HCT116 (cell line): Measurements from ENCODE around the gene GNAS. TPM values are rescaled to one million over a fixed set of nuclear protein-coding genes. Genes with fewer than 3 reads are reported as not detected.

Experiments
- ATAC-seq: fragments of 200-7000 bp; cut with Tn5 transposase; 2 replicates; pipeline ENCODE4 v1.9.1; 2020; ENCODE audit warnings: mild to moderate bottlenecking, moderate library complexity
- BruUV-seq: library from RNA; stranded (reverse); fragments of 400-500 nt; replicated peaks from 2 replicates; lab custom pipeline; 2021; lab: Mats Ljungman, UMichigan
- CTCF ChIA-PET: fragments of 300-600 bp; sonication (Branson Sonifier 250); formaldehyde crosslinking; loops from one replicate; lab custom pipeline; 2021; ENCODE audit warnings: antibody characterized with exemption; lab: Charles Lee
- POLR2A ChIA-PET: fragments of 300-600, 350-600 bp; sonication (Branson Sonifier 250); formaldehyde crosslinking; loops from one replicate; lab custom pipeline; 2021; ENCODE audit warnings: antibody characterized with exemption; lab: Charles Lee
- RAD21 ChIA-PET, 2 experiments: fragments of 300-600 bp; sonication (Branson Sonifier 250); formaldehyde crosslinking; loops; one replicate each; lab custom pipeline; 2023; ENCODE audit warnings: low total read pairs in 2 of 2; ENCODE audit not compliant: uncharacterized antibody in 2 of 2, unreplicated experiment in 2 of 2, low non-redundant PET in 1 of 2; lab: Charles Lee
- DNase-seq: peaks from one replicate; pipeline ENCODE4 v3.0.0-alpha.2; 2010; ENCODE audit warnings: low read depth, low spot score
- H2AFZ ChIP-seq: fragments of 200-600 bp; shearing (Covaris generic), sonication (generic); 2 replicates; pipeline ENCODE4 v1.6.1; 2017; ENCODE audit warnings: low read depth, mixed run types, mixed read lengths, antibody characterized with exemption, low read length; ENCODE audit not compliant: poor library complexity, severe bottlenecking
- H3K27ac ChIP-seq: 2 replicates; pipeline ENCODE4 v1.5.1; 2012; ENCODE audit warnings: low read depth, low read length
- H3K27me3 ChIP-seq: fragments of 200-600 bp; sonication (generic); 2 replicates; pipeline ENCODE4 v1.6.1; 2016; ENCODE audit warnings: mixed run types, low read length, mixed read lengths; ENCODE audit not compliant: insufficient read depth
- H3K36me3 ChIP-seq, 2 experiments: fragments of 200-500 bp in 1 of 2; fragments of 200-600 bp in 1 of 2; sonication (Bioruptor generic) in 1 of 2; sonication (generic) in 1 of 2; 2 replicates each; pipeline versions ENCODE4 v1.5.1 to v1.6.1; 2014 to 2016; ENCODE audit warnings: low read length in 2 of 2, inconsistent platforms in 1 of 2, mixed read lengths in 1 of 2, mixed run types in 1 of 2; ENCODE audit not compliant: insufficient read depth in 2 of 2, control insufficient read depth in 1 of 2
- H3K4me1 ChIP-seq, 2 experiments: fragments of 200-600 bp in 1 of 2; sonication (generic) in 1 of 2; 2 replicates each; pipeline versions ENCODE4 v1.5.1 to v1.6.1; 2012 to 2017; ENCODE audit warnings: low read length in 2 of 2, inconsistent platforms in 1 of 2, mild to moderate bottlenecking in 1 of 2, mixed read lengths in 1 of 2, mixed run types in 1 of 2, moderate library complexity in 1 of 2; ENCODE audit not compliant: insufficient read depth in 2 of 2, control insufficient read depth in 1 of 2
- H3K4me2 ChIP-seq: fragments of 200-600 bp; sonication (generic); 2 replicates; pipeline ENCODE4 v1.6.1; 2017; ENCODE audit warnings: mixed run types, low read length, mixed read lengths
- H3K4me3 ChIP-seq, 2 experiments: fragments of 200-600 bp in 1 of 2; sonication (generic) in 1 of 2; replicated peaks in 1 of 2; 2 replicates each; pipeline ENCODE4 v1.5.1; 2011 to 2016; ENCODE audit warnings: low read length in 2 of 2, control low read depth in 1 of 2, low read depth in 1 of 2, mild to moderate bottlenecking in 1 of 2, mixed read lengths in 1 of 2, mixed run types in 1 of 2
- H3K79me2 ChIP-seq: fragments of 200-600 bp; sonication (generic); 2 replicates; pipeline ENCODE4 v1.6.1; 2017; ENCODE audit warnings: mild to moderate bottlenecking, mixed run types, low read length, moderate library complexity, mixed read lengths; ENCODE audit not compliant: insufficient read depth
- H3K9ac ChIP-seq: fragments of 200-600 bp; sonication (generic); 2 replicates; pipeline ENCODE4 v1.6.1; 2016; ENCODE audit warnings: low read length, mixed read lengths
- H3K9me2 ChIP-seq: fragments of 200-600 bp; sonication (generic), shearing (Covaris generic); 2 replicates; pipeline ENCODE4 v1.6.1; 2017; ENCODE audit warnings: mixed run types, mild to moderate bottlenecking, moderate library complexity; ENCODE audit not compliant: insufficient read depth
- H3K9me3 ChIP-seq, 2 experiments: fragments of 200-500 bp in 1 of 2; fragments of 200-600 bp in 1 of 2; sonication (Bioruptor generic) in 1 of 2; sonication (generic) in 1 of 2; 2 replicates each; pipeline ENCODE4 v1.6.1; 2014 to 2017; ENCODE audit warnings: low read length in 2 of 2, mixed read lengths in 2 of 2, inconsistent platforms in 1 of 2, low read depth in 1 of 2, mild to moderate bottlenecking in 1 of 2, mixed run types in 1 of 2, moderate library complexity in 1 of 2; ENCODE audit not compliant: control insufficient read depth in 1 of 2, insufficient read depth in 1 of 2
- H4K20me1 ChIP-seq: fragments of 200-600 bp; sonication (generic), shearing (Covaris generic); 2 replicates; pipeline ENCODE4 v1.6.1; 2017; ENCODE audit warnings: mixed run types, mild to moderate bottlenecking, moderate library complexity; ENCODE audit not compliant: insufficient read depth
- ELF1 ChIP-seq: IDR thresholded peaks from 2 replicates; pipeline ENCODE4 v1.6.1; 2012; ENCODE audit warnings: low read depth, borderline replicate concordance
- POLR2AphosphoS5 ChIP-seq: IDR thresholded peaks from 2 replicates; pipeline ENCODE4 v1.6.1; 2011; ENCODE audit warnings: mild to moderate bottlenecking, low read depth, low read length, moderate library complexity
- YY1 ChIP-seq: IDR thresholded peaks from 2 replicates; pipeline ENCODE4 v1.6.1; 2011; ENCODE audit warnings: low read length, low read depth, moderate library complexity, mild to moderate bottlenecking; ENCODE audit not compliant: insufficient replicate concordance; ENCODE audit errors: extremely low read depth
- intact Hi-C: fragments of 100-400 bp; cut with micrococcal nuclease; formaldehyde crosslinking; loops from 2 replicates; pipeline ENCODE4 v1.10.0; 2022
- total RNA-seq: library from RNA; stranded (reverse); gene quantifications from one replicate; pipeline ENCODE4 v1.2.1, GENCODE V29; 2021; ENCODE audit not compliant: unreplicated experiment
- TF ChIP-seq, protein P1 (sequence below): IDR thresholded peaks from 2 replicates; pipeline ENCODE4 v1.6.1; 2011; ENCODE audit warnings: mild to moderate bottlenecking, low read length, moderate library complexity; ENCODE audit not compliant: insufficient replicate concordance; ENCODE audit errors: extremely low read depth
- TF ChIP-seq, protein P2 (sequence below): IDR thresholded peaks from 2 replicates; pipeline ENCODE4 v1.6.1; 2012; ENCODE audit warnings: low read depth

Gene GNAS
- total RNA-seq, 1 experiment from 2014 or later: 699 TPM

- Histone ChIP-seq H3K9me3 (no peaks in the 10 kb centered on the region), H3K4me3 (no peak overlapping the region), H3K9ac (no peak overlapping the region), H3K27ac (no peak overlapping the region), H3K4me2 (no peak overlapping the region), H3K4me1 (no peaks in the 10 kb centered on the region), H2AFZ (no peak overlapping the region), H4K20me1 (no peaks in the 10 kb centered on the region), H3K36me3 (no peaks in the 10 kb centered on the region), H3K27me3 (peaks cover 23% of the 10 kb centered on the region), H3K79me2 (no peaks in the 10 kb centered on the region), H3K9me2 (no peaks in the 10 kb centered on the region)
- ChIA-PET POLR2A (no interaction called here), RAD21 (no interaction called here), CTCF (no interaction called here)
- BruUV-seq: no TSS peak
- ATAC-seq (no peak), DNase-seq (no peak)
- no peak for TF ChIP-seq ELF1
- TF ChIP-seq, protein P1, sequence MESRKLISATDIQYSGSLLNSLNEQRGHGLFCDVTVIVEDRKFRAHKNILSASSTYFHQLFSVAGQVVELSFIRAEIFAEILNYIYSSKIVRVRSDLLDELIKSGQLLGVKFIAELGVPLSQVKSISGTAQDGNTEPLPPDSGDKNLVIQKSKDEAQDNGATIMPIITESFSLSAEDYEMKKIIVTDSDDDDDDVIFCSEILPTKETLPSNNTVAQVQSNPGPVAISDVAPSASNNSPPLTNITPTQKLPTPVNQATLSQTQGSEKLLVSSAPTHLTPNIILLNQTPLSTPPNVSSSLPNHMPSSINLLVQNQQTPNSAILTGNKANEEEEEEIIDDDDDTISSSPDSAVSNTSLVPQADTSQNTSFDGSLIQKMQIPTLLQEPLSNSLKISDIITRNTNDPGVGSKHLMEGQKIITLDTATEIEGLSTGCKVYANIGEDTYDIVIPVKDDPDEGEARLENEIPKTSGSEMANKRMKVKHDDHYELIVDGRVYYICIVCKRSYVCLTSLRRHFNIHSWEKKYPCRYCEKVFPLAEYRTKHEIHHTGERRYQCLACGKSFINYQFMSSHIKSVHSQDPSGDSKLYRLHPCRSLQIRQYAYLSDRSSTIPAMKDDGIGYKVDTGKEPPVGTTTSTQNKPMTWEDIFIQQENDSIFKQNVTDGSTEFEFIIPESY: no peak
- TF ChIP-seq YY1: no peak
- no peak for TF ChIP-seq POLR2AphosphoS5
- TF ChIP-seq, protein P2, sequence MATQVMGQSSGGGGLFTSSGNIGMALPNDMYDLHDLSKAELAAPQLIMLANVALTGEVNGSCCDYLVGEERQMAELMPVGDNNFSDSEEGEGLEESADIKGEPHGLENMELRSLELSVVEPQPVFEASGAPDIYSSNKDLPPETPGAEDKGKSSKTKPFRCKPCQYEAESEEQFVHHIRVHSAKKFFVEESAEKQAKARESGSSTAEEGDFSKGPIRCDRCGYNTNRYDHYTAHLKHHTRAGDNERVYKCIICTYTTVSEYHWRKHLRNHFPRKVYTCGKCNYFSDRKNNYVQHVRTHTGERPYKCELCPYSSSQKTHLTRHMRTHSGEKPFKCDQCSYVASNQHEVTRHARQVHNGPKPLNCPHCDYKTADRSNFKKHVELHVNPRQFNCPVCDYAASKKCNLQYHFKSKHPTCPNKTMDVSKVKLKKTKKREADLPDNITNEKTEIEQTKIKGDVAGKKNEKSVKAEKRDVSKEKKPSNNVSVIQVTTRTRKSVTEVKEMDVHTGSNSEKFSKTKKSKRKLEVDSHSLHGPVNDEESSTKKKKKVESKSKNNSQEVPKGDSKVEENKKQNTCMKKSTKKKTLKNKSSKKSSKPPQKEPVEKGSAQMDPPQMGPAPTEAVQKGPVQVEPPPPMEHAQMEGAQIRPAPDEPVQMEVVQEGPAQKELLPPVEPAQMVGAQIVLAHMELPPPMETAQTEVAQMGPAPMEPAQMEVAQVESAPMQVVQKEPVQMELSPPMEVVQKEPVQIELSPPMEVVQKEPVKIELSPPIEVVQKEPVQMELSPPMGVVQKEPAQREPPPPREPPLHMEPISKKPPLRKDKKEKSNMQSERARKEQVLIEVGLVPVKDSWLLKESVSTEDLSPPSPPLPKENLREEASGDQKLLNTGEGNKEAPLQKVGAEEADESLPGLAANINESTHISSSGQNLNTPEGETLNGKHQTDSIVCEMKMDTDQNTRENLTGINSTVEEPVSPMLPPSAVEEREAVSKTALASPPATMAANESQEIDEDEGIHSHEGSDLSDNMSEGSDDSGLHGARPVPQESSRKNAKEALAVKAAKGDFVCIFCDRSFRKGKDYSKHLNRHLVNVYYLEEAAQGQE: no peak
- intact Hi-C loops: no loop called here
These were observed 49.0 kb upstream of the GNAS start for GRCh38 chr20:58803533-58803932.
